ENCODE results near the gene TBCK. TPM values are rescaled to one million over a fixed set of nuclear protein-coding genes. Genes with fewer than 3 reads are reported as not detected.

TBCK gene
- total RNA-seq, 1 donor from 2014 or later = 64.2 TPM

GRCh38 chr4:106301393-106302061, 14.5 kb downstream of the TBCK start:
- no peaks in the 10 kb centered on the region for H3K27me3 Mint-ChIP-seq (ENCODE audit: low read depth)
- peaks cover 10% of the 10 kb centered on the region for H3K4me1 Mint-ChIP-seq
- peaks cover 4% of the 10 kb centered on the region for H3K9me3 Mint-ChIP-seq
- peaks cover 9% of the 10 kb centered on the region for H3K36me3 Mint-ChIP-seq
- no peak overlapping the region for H3K4me3 Mint-ChIP-seq
- H3K27ac Mint-ChIP-seq = no peak overlapping the region
- no peak for DNase-seq (ENCODE audit: low spot score in 2 of 2, unreplicated experiment in 2 of 2)
- TF ChIP-seq CTCF (IDR thresholded peaks at IDR 0.05; ENCODE audit: unreplicated experiment) = no peak

- H3K27ac Mint-ChIP-seq = no peak overlapping the region
These were observed 16.0 kb downstream of the TBCK start for GRCh38 chr4:106299977-106300376.

GRCh38 chr4:106297245-106298035, 18.6 kb downstream of the TBCK start:
- Mint-ChIP-seq H3K27me3 (ENCODE audit: low read depth) (no peaks in the 10 kb centered on the region), H3K4me3 (no peak overlapping the region), H3K36me3 (peaks cover 26% of the 10 kb centered on the region), H3K27ac (no peak overlapping the region), H3K9me3 (peaks cover 4% of the 10 kb centered on the region), H3K4me1 (no peaks in the 10 kb centered on the region)
- TF ChIP-seq CTCF (IDR thresholded peaks at IDR 0.05; ENCODE audit: unreplicated experiment) = no peak
- no peak for DNase-seq (ENCODE audit: low spot score in 2 of 2, unreplicated experiment in 2 of 2)

More at GRCh38 chr4:106299977-106300376, 16.0 kb downstream of the TBCK start:
- H3K9me3 Mint-ChIP-seq = peaks cover 4% of the 10 kb centered on the region
- peaks cover 10% of the 10 kb centered on the region for H3K4me1 Mint-ChIP-seq
- DNase-seq (ENCODE audit: low spot score in 2 of 2, unreplicated experiment in 2 of 2) = no peak
- peaks cover 16% of the 10 kb centered on the region for H3K36me3 Mint-ChIP-seq
- no peak overlapping the region for H3K4me3 Mint-ChIP-seq
- TF ChIP-seq CTCF (IDR thresholded peaks at IDR 0.05; ENCODE audit: unreplicated experiment) = no peak
- H3K27me3 Mint-ChIP-seq (ENCODE audit: low read depth) = no peaks in the 10 kb centered on the region

GRCh38 chr4:106294062-106294461, 21.9 kb downstream of the TBCK start:
- no peak overlapping the region for H3K4me3 Mint-ChIP-seq
- peaks cover 23% of the 10 kb centered on the region for H3K36me3 Mint-ChIP-seq
- TF ChIP-seq CTCF (IDR thresholded peaks at IDR 0.05; ENCODE audit: unreplicated experiment) = no peak
- H3K27ac Mint-ChIP-seq = no peak overlapping the region
- no peaks in the 10 kb centered on the region for H3K4me1 Mint-ChIP-seq
- no peaks in the 10 kb centered on the region for H3K27me3 Mint-ChIP-seq (ENCODE audit: low read depth)
- no peak for DNase-seq (ENCODE audit: low spot score in 2 of 2, unreplicated experiment in 2 of 2)
- H3K9me3 Mint-ChIP-seq = no peaks in the 10 kb centered on the region

- Mint-ChIP-seq H3K27me3 (ENCODE audit: low read depth) (no peaks in the 10 kb centered on the region), H3K27ac (no peak overlapping the region), H3K4me1 (no peaks in the 10 kb centered on the region), H3K36me3 (peaks cover 26% of the 10 kb centered on the region), H3K9me3 (no peaks in the 10 kb centered on the region), H3K4me3 (no peak overlapping the region)
- no peak for DNase-seq (ENCODE audit: low spot score in 2 of 2, unreplicated experiment in 2 of 2)
- no peak for TF ChIP-seq CTCF (IDR thresholded peaks at IDR 0.05; ENCODE audit: unreplicated experiment)
These were observed 24.3 kb downstream of the TBCK start for GRCh38 chr4:106291678-106292077.

All from mesothelial cell of epicardium (in vitro differentiated cells).